Hypothalamus (tissue), 51 donors: ENCODE data around the gene LILRA5.
"Not testable (repeated sequence)": the region's sequence is repeated elsewhere in the genome, so short reads cannot be mapped to it uniquely, and the experiment has no call there.

ENCODE experiments used
- DNase-seq, 51 donors: peaks; one replicate each; lab custom pipeline; 2025; lab: John Stamatoyannopoulos, UW

The LILRA5 gene

DNA sequence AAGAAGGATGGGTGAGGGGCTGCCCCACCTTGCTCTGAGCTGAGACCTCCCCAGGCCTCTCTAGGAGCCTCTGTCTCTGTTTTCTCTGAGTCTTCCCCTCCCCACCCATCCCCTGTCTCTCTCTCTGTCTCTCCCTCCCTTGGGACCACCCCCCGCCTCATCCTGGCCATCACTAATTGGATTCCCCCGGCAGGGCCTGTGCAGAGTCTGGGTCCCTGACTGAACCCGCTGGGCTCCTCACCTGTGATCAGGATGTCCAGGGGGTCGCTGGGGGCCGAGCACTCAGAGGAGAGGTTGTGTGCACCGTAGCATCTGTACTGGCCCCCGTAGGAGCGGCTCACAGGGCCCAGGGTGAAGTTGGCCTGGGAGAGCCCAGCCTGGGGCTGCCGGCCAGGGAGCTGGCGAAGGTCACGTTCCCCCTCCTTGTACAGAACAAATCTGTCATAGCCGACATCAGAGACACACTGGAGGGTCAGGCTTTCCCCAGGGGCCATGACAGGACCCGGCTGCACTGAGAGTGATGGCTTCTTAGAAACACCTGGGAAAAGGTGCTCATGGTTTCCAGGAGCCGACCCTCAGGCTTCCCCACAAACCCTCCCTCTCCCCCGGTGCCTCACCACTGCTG is 34.3 kb downstream of the LILRA5 start:
- DNase-seq, result not testable (repeated sequence)

DNA sequence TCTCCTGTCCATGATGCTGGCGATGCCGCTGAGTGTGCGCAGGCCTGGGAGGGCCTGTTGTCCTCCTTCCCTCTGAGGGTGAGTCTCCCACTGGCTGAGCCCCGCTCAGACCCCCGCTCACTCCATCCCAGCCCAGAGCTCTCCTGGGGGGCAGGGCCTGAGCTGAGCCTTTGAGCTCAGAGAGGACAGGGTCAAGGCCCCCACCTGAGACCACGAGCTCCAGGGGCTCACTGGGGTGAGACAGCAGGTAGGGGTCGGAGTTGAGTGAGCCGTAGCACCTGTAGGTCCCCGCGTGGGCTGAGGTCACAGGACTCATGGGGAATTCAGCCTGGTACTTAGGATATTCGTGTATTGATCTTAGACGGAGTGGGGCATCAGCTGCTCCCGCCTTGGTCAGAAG is 34.9 kb downstream of the LILRA5 start:
- not testable (repeated sequence) for DNase-seq

DNA sequence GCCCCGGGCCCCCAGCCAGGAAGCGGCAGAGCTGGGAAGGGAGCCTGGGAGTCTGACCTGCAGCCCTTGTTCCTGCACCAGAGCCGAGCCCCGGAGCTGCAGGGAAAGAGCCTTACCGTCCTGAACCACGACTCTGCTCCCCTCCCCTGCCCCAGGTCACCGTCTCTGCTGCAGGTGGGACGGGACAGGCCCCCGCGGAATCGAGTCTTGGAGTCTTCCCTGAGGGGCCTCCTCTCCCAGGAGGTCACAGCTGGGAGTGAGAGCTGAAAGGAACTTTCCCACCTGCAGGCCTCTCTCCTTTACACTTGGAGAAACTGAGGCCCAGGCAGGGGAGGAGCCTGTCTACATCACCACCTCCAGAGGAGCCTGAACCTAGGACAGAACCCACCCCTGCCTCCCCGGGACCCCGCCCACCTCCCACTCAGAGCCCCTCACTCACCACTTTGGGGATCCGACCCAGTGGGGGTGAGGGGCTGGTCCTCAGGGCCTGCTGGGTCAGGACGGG is 35.8 kb downstream of the LILRA5 start:
- not testable (repeated sequence) for DNase-seq

DNA sequence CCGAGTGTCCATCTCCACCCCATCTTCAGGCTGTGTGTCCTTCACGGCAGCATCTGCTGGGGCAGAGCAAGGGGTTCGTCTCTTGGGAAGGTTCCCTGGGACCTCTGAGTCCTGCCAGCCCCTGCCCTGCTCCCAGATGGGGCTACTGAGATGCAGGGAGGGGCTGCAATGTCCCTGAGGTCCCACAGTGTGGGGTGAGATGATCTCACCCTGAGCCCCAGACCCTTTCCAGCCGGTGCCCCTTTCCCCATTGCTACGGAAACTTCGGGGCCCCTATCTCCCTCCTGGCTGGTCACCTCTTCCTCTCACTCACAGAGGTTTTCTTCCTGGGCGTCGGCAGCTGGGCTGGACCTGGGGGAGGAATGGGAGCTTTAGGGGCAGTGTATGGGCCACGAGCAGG is 37.0 kb downstream of the LILRA5 start:
- no peak for DNase-seq

DNA sequence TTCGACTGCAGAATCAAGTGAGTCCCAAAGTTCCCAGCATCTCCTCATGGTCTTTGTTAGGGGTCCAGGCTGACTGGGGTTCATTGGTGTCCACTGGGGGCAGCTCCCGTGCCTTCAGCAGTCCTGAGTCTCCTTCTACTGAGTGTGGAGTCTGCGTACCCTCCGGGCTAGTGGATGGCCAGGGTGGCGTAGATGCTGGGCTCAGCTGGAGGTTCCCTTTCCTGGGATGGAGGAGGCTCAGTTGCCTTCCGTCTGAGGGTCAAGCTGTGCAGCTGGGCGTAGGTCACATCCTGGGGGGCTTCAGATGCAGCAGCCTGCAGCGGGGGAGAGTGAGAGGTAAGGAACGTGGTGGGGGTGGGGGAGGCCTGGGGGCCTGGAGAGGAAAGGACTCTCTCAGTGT is 38.5 kb downstream of the LILRA5 start:
- DNase-seq, result not testable (repeated sequence)

DNA sequence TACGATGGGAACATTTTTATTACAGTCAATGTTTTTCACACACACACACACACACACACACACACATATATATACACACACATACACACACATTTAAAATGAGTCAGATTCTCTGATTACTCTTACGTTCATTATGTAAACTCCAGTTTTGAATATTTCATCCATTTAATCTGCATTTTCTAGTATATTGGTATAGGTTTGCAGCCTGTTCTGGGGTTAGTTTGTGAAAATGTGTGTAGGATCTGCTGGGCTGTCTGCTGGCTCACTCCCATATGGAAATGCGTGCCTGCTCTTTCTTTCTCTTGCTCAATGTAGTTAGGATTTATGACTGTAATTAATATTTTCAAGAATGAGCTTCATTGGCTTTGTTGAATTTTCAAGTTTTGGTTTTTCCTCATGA is 39.1 kb downstream of the LILRA5 start:
- no peak for DNase-seq

DNA sequence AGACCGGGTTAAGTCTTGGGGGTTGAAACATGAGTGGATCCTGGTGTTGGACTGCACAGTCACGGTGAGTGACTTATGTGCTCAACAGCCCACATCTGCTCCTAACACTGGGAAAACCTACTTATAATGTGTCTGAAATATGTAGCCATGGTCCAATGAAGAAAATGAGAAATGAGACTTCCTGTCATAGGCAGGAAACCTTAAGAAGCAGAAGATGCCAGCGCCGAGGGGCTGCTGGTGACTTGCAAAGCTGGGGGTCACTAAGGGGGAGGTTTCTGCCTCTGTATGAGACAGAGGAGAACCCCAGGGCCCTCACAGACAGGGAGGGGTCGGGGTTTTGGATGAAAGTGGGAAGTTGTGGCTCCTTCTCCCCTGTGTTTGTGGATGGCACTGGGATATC is 40.8 kb downstream of the LILRA5 start:
- DNase-seq, result not testable (repeated sequence)

DNA sequence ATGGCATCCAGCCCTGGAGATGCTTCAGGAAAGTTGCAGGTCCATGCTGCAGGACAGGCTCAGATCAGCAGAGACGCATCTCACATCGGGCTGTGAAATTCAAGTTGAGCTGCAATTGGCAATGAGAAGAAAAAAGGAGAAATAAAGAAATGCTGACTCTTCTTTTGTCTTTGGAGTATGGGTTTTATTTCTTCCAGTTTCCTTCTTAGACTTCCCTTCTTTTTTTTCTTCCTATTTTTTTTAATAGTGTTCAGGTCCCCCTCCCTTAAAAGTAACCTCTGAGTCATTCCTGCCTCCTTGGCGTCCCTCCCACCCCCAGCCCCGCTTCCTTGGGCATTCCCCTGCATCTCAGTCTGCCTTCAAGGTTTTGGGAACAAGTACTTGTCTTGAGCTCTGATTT is 41.4 kb downstream of the LILRA5 start:
- DNase-seq, result not testable (repeated sequence)

DNA sequence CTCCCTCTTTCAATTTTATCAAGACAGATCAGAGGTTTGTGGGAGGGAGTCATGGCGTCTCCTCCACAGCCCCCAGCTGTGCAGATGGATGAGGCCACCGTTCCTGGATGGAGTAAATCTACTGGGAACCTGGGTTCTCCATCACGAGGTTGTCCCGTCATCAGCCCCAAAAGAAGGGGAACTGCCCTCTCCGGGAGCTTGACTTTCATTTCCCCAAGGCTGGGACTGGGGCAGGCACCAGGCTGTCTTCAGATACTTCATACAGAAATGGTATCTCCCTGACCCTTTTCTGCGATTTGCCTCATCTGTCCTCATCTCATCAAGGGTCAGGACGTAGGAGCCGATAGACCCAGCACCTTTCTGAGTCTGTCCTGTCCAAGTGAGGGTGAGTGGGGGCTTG is 41.9 kb downstream of the LILRA5 start:
- DNase-seq, result peak in 9 of 51 donors; percentile 3 to 14 (median 9)

DNA sequence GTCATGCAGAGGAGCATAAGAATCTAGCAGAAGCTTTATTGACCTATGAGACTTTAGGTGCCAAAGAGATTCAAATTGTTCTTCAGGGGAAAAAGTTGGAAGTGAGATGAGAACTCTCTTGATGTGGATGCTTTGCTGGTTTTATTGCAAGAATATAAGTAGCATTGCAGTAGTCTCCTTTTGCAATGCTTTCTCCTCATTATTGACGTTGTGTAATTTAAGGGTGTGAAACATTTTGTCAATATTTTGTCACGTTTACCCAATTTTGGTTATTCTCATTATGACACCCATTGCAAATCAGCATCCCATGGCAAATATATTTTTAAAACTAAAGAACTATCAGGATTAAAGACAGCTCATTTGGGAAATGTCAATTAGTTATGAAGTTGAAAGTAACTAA is 44.0 kb downstream of the LILRA5 start:
- no peak for DNase-seq

DNA sequence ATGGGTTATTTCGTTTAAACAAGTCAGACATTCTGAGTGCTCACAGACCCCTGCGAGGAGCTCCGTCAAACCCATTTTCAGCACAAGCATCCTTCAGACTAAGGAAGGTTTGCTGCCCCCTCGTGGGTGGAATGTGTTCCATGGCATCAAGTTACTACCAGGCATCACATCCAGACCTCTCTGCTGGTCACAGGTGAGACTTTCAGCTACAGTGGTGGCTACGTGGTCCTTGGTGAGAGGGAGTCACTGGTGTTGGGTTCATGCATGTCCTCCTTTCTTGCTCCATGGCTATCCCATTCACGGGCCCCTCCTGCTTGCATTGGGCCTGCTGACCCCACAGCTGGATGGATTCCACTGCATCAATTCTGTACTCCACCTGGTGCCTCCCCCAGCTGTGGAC is 46.8 kb downstream of the LILRA5 start:
- peak in 30 of 51 donors; percentile 2 to 78 (median 31) for DNase-seq

DNA sequence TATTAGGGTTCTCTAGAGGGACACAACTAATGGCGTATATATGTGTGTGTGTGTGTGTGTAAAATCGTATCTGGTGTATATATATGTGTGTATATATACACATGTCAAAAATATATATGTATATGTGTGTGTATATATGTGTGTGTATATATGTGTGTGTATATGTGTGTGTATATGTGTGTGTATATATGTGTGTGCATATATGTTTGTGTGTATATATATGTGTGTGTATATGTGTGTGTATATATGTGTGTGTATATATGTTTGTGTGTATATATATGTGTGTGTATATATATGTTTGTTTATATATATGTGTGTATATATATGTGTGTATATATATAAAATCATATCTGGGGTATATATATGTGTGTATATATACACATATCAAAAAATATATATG is 50.5 kb downstream of the LILRA5 start:
- DNase-seq, result no peak

DNA sequence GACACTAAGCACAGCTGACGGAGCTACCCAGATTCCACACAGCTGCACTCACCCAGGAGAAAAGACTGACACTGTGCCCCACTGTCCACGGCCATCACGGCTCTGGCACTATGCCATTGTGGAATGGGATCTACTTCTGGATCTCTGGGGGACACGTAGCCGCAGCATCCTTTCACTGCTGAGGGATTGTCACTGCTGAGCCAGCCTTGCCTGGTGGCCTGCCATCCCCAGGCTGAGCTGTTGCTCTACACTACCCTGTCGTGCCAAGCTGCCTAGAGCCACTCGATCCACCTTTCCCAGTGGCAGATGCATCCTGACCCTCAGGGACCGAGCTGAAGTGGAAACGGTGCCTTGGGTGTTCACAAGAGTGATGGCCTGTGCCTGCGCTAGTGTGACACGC is 50.9 kb downstream of the LILRA5 start:
- DNase-seq, result no peak

DNA sequence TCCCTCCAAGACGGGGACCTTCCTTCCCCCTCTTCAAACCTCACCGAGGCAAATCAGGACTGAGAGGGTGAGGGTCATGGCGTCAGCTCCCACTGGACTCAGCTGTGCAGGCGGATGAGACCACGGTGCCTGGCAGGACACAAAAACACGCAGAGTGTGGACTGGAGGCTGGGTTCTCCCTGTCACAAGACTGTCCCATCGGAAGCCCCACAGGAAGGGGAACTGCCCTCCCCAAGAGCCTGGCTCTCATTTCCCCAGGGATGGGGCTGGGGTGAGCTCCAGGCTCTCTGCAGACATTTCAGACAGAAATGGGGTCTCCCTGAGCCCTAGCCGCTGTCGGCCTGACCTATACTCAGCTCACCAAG is 55.9 kb downstream of the LILRA5 start, which contains the start of gene LILRB5:
TSS of gene LILRB5 (minus strand) at position 158 of the 365 bp plus-strand sequence. CDS start at position 78, 80 bp downstream.
- DNase-seq, result no peak
